AG09309 (cell line): Measurements from ENCODE around the gene SRRM4.

Experiments used
- DNase-seq: peaks from one replicate; pipeline ENCODE4 v3.0.0-alpha.2; 2010; ENCODE audit warnings: low read depth
- H3K4me3 ChIP-seq: 2 replicates; pipeline ENCODE4 v1.5.1; 2011; ENCODE audit warnings: mild to moderate bottlenecking, low read depth, low read length, moderate library complexity; ENCODE audit not compliant: control insufficient read depth
- TF ChIP-seq, protein P1 (sequence below): IDR thresholded peaks from 2 replicates; pipeline ENCODE4 v1.5.1; 2011; ENCODE audit warnings: mild to moderate bottlenecking, low read depth, low read length, inconsistent platforms; ENCODE audit not compliant: insufficient read depth, control insufficient read depth; ENCODE audit errors: missing control alignments

SRRM4 gene

GRCh38 chr12:119156401-119157044 lies 175.2 kb downstream of the SRRM4 start:
- no peak for DNase-seq
- TF ChIP-seq, protein P1, sequence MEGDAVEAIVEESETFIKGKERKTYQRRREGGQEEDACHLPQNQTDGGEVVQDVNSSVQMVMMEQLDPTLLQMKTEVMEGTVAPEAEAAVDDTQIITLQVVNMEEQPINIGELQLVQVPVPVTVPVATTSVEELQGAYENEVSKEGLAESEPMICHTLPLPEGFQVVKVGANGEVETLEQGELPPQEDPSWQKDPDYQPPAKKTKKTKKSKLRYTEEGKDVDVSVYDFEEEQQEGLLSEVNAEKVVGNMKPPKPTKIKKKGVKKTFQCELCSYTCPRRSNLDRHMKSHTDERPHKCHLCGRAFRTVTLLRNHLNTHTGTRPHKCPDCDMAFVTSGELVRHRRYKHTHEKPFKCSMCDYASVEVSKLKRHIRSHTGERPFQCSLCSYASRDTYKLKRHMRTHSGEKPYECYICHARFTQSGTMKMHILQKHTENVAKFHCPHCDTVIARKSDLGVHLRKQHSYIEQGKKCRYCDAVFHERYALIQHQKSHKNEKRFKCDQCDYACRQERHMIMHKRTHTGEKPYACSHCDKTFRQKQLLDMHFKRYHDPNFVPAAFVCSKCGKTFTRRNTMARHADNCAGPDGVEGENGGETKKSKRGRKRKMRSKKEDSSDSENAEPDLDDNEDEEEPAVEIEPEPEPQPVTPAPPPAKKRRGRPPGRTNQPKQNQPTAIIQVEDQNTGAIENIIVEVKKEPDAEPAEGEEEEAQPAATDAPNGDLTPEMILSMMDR: no peak
- no peak overlapping the region for H3K4me3 ChIP-seq

- H3K4me3 ChIP-seq: no peak overlapping the region
- DNase-seq: no peak
- TF ChIP-seq, protein P1: no peak
Measured at GRCh38 chr12:119157528-119157927, 176.2 kb downstream of the SRRM4 start.

DNA sequence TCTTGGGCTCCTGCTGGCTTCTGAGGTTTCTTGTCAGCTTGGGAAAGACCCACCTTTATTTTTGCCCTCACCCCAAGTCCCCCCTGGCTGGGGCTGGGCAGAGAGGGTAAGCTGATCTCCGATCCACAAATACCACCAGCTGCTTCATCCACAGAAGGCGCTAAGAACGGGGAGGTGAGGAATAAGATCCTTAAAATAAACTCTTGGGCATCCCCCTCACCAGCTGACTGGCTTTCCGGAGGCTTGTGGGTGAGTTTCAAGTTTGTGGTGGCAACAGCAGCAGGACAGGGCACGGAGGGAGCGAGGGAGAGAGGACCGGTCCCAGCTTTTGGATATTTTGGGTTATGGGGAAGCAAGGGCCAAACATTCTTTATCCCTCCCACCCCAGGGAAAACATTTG lies 176.6 kb downstream of the SRRM4 start:
- DNase-seq: no peak
- H3K4me3 ChIP-seq: no peak overlapping the region
- TF ChIP-seq, protein P1: no peak

DNA sequence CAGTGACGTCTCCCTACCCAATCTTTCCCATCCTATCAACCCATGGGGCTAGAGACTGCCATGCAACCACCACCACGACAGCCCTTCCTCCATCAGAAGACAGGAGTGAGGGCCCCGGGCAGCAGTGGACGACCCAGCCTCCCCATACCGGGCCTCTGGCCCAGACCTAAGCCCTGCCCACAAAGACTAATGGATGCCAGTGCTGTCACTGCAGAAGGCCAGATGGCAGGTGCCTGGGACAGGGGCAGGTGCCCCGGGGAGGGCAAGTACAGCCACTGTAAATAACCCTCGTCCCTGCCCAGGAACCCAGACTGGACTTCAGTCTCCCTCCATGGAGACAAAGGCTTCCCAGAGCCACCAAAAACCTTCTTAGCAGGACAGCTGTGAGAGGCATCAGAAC lies 177.1 kb downstream of the SRRM4 start:
- H3K4me3 ChIP-seq: no peak overlapping the region
- no peak for DNase-seq
- TF ChIP-seq, protein P1: no peak

DNA sequence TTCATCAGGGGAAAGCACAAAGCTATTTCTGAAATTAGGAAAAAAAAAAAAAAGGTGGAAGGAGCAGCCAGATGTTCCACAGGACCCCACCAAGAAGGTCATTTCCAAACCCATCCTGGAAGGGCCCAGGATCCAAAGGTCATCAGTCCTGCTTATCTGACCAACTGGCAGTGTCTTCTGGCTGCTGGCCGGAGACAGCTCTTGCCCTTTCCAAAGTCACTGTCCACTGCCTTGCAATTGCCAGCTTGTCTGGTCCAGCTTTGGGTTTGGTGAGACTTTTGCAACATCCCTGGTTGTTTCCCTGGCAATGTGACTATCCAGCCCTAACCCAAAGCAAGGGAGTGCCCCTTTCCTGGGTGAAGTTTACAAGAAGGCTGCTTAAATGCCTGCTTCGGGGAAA lies 178.5 kb downstream of the SRRM4 start:
- H3K4me3 ChIP-seq: no peak overlapping the region
- TF ChIP-seq, protein P1: no peak
- DNase-seq: no peak

- no peak overlapping the region for H3K4me3 ChIP-seq
- DNase-seq: no peak
- TF ChIP-seq, protein P1: no peak
Measured at GRCh38 chr12:119167902-119168301, 186.6 kb downstream of the SRRM4 start.
